OCI-LY3 (cell line): ENCODE measurements around the gene CAMTA1.

Source experiments
- H2AFZ ChIP-seq: fragments of 200-600, 300-600 bp; shearing (Covaris generic); 2 replicates; pipeline ENCODE4 v1.6.0; 2014; ENCODE audit warnings: antibody characterized with exemption, low read depth, low read length
- H3K27ac ChIP-seq: fragments of 200-600, 300-600 bp; sonication (generic); 2 replicates; pipeline ENCODE4 v1.5.1; 2014; ENCODE audit warnings: mild to moderate bottlenecking, low read length, moderate library complexity, mixed read lengths
- H3K27me3 ChIP-seq: fragments of 200-600, 300-600 bp; sonication (generic); 2 replicates; pipeline ENCODE4 v1.6.1; 2014; ENCODE audit warnings: low read depth, low read length, mixed read lengths
- H3K36me3 ChIP-seq: fragments of 200-600, 300-600 bp; sonication (generic); replicated peaks from 2 replicates; pipeline ENCODE3; 2014; ENCODE audit warnings: low read depth, low read length, mixed read lengths
- H3K4me1 ChIP-seq: fragments of 300-600, 200-600 bp; sonication (generic); 2 replicates; pipeline ENCODE4 v1.6.1; 2014; ENCODE audit warnings: low read length, mixed read lengths
- H3K4me2 ChIP-seq: fragments of 200-600, 300-600 bp; sonication (generic); 2 replicates; pipeline ENCODE4 v1.6.1; 2014; ENCODE audit warnings: low read length, mixed read lengths
- H3K4me3 ChIP-seq: fragments of 300-600, 200-600 bp; sonication (generic); 2 replicates; pipeline ENCODE4 v1.5.1; 2014; ENCODE audit warnings: antibody characterized with exemption, mild to moderate bottlenecking, low read length, moderate library complexity
- H3K79me2 ChIP-seq: fragments of 300-600, 200-600 bp; shearing (Covaris generic); 2 replicates; pipeline ENCODE4 v1.6.1; 2014; ENCODE audit warnings: mild to moderate bottlenecking, low read length, mixed read lengths
- H3K9ac ChIP-seq: fragments of 300-600, 200-600 bp; shearing (Covaris generic); 2 replicates; pipeline ENCODE4 v1.6.0; 2014; ENCODE audit warnings: mild to moderate bottlenecking, low read length, moderate library complexity
- H3K9me3 ChIP-seq: fragments of 200-600, 300-600 bp; shearing (Covaris generic); 2 replicates; pipeline ENCODE4 v1.6.1; 2014; ENCODE audit warnings: low read length, mixed read lengths; ENCODE audit not compliant: insufficient read depth
- H4K20me1 ChIP-seq: fragments of 200-600, 300-600 bp; sonication (generic); 2 replicates; pipeline ENCODE4 v1.6.1; 2016; ENCODE audit warnings: low read length, mixed read lengths; ENCODE audit not compliant: insufficient read depth
- CTCF ChIP-seq: fragments of 200-600, 300-600 bp; sonication (generic); IDR thresholded peaks from 2 replicates; pipeline ENCODE4 v1.5.1; 2014; ENCODE audit warnings: antibody characterized with exemption, low read length, low read depth
- EZH2phosphoT487 ChIP-seq: fragments of 200-600 bp; shearing (Covaris generic); IDR thresholded peaks from 2 replicates; pipeline ENCODE4 v1.6.1; 2018; ENCODE audit warnings: antibody characterized with exemption, mixed run types, low read depth

CAMTA1 gene

DNA sequence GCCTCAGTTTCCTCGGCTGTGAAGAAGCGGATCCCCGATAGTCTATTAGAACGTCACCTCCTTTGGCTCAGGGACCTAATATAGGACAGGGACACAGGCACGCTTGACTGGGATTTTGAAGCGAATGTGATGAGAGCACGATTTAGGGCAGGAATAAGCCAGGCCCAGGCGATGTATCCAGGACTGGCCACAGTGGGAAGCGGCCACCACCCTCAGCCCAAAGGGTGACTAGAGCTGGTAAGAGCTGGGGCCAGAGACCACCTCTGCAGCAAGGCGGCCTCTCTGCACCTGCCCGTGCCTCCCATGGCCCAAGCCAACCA lies 885.9 kb downstream of the CAMTA1 start:
- Histone ChIP-seq H3K9ac (no peak overlapping the region), H3K27ac (no peak overlapping the region), H3K9me3 (no peaks in the 10 kb centered on the region), H4K20me1 (no peaks in the 10 kb centered on the region), H3K4me2 (no peak overlapping the region), H2AFZ (no peak overlapping the region), H3K4me1 (no peaks in the 10 kb centered on the region), H3K79me2 (no peaks in the 10 kb centered on the region), H3K36me3 (no peaks in the 10 kb centered on the region), H3K27me3 (no peaks in the 10 kb centered on the region), H3K4me3 (no peak overlapping the region)
- no peak for TF ChIP-seq EZH2phosphoT487
- no peak for TF ChIP-seq CTCF

DNA sequence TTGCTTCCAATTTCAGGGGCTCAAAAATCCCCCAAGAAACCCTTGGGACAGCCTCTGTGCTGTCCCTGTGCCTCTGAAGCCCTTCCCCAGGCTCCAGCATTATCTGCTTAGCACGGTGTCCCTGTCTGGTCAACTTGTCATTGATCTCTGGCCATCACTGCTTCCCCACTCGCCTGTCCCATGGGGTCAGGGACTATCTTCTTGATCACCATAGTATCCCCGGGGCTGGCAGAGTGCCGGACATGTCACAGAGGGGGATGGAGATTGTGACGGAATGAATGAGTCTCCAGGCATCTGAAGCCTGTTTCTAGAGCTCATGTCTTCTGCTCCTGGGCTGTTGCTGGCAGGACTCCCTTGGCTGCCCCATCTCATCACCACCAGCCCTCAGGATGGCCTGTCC lies 886.4 kb downstream of the CAMTA1 start:
- H3K9ac ChIP-seq: no peak overlapping the region
- no peaks in the 10 kb centered on the region for H4K20me1 ChIP-seq
- H3K9me3 ChIP-seq: no peaks in the 10 kb centered on the region
- no peaks in the 10 kb centered on the region for H3K36me3 ChIP-seq
- H3K79me2 ChIP-seq: no peaks in the 10 kb centered on the region
- no peak overlapping the region for H3K4me3 ChIP-seq
- H3K4me1 ChIP-seq: no peaks in the 10 kb centered on the region
- no peaks in the 10 kb centered on the region for H3K27me3 ChIP-seq
- no peak for TF ChIP-seq CTCF
- no peak for TF ChIP-seq EZH2phosphoT487
- H3K27ac ChIP-seq: no peak overlapping the region
- no peak overlapping the region for H3K4me2 ChIP-seq
- no peak overlapping the region for H2AFZ ChIP-seq

- Histone ChIP-seq H4K20me1 (no peaks in the 10 kb centered on the region), H3K9ac (no peak overlapping the region), H3K27ac (no peak overlapping the region), H3K4me2 (no peak overlapping the region), H3K4me1 (no peaks in the 10 kb centered on the region), H3K9me3 (no peaks in the 10 kb centered on the region), H2AFZ (no peak overlapping the region), H3K4me3 (no peak overlapping the region), H3K36me3 (no peaks in the 10 kb centered on the region), H3K79me2 (no peaks in the 10 kb centered on the region), H3K27me3 (no peaks in the 10 kb centered on the region)
- TF ChIP-seq CTCF (no peak), EZH2phosphoT487 (no peak)
Measured at GRCh38 chr1:7672864-7673263, 887.6 kb downstream of the CAMTA1 start.

- Histone ChIP-seq H3K27me3 (no peaks in the 10 kb centered on the region), H3K4me3 (no peak overlapping the region), H3K27ac (no peak overlapping the region), H3K79me2 (no peaks in the 10 kb centered on the region), H4K20me1 (no peaks in the 10 kb centered on the region), H3K4me1 (no peaks in the 10 kb centered on the region), H3K9ac (no peak overlapping the region), H3K36me3 (no peaks in the 10 kb centered on the region), H2AFZ (no peak overlapping the region), H3K4me2 (no peak overlapping the region), H3K9me3 (no peaks in the 10 kb centered on the region)
- no peak for TF ChIP-seq EZH2phosphoT487
- no peak for TF ChIP-seq CTCF
Measured at GRCh38 chr1:7674972-7675371, 889.7 kb downstream of the CAMTA1 start.
